ENCODE results near the gene IGF1R.

IGF1R gene

DNA sequence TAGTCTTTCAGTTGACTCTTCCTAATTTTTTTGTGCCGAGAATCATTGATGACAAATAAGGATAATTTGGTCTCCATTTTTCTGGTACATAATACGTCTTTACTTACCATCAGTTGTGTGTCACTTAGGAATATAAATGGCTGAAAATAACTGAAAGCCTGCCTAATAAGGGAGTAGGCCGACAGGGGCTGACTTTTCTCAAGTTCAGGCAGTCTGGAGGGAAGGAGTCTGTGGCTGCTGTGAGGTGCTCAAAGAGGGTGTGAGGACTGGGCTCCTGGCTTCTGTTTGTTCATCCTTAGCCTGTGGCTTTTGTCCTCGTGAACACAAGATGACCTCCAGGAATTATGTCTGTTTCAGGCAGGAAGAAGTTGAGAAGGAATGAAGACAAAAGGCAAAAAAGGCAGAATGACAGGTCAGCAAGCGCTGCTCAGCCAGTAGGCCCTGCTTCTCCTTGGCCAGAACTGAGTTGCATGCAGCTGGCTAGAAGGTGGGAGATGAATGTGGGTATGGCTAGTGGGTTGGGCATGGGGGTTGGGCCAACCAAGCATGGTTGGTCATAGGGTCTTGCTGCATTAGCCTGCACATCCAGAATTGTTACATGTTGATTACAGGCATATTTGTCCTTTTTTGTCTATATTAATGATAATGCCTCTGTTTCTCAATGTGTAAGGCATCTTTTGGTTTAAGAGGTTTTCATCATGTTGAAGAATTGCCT is 29.2 kb downstream of the IGF1R start:
- no peaks in the 10 kb centered on the region for H3K27me3 ChIP-seq (ENCODE audit: insufficient read depth, low read depth)
- no peaks in the 10 kb centered on the region for H3K36me3 ChIP-seq (ENCODE audit: insufficient read depth)
- no peak overlapping the region for H3K27ac ChIP-seq
- H2AFZ ChIP-seq (ENCODE audit: low read depth) = no peak overlapping the region
- TF ChIP-seq CTCF (conservative IDR thresholded peaks at IDR 0.05; ENCODE audit: low read depth, low read length) = no peak
- no peaks in the 10 kb centered on the region for H3K4me1 ChIP-seq (ENCODE audit: low read depth, poor library complexity, severe bottlenecking)
- no peak overlapping the region for H3K4me2 ChIP-seq
- no peak overlapping the region for H3K9ac ChIP-seq
- H3K79me2 ChIP-seq (ENCODE audit: insufficient read depth, low read depth) = peaks cover 79% of the 10 kb centered on the region; the same call in 1 of the 2 replicates
- no peaks in the 10 kb centered on the region; the same call in 1 of the 2 replicates for H4K20me1 ChIP-seq (ENCODE audit: insufficient read depth)
- no peak overlapping the region for H3K4me3 ChIP-seq (IDR thresholded peaks at IDR 0.05; ENCODE audit: insufficient read depth, low read depth, low read length)

DNA sequence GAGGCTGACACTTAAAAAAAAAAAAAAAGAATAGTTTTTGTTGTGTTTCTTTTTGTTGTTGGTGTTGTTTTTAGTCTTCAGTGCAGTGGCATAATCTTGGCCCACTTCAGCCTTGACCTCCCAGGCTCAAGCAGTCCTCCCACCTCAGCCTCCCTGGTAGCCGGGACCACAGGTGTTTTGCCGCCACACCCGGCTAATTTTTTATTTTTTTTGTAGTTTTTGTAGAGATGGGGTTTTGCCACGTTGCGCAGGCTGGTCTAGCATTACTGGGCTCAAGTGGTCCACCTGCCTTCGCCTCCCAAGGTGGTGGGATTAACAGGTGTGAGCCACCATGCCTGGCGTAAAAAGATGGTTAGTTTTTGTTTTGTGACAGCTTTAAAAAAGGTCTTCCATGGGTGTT is 30.1 kb downstream of the IGF1R start:
- Histone ChIP-seq H3K27me3 (ENCODE audit: insufficient read depth, low read depth) (no peaks in the 10 kb centered on the region), H3K27ac (no peak overlapping the region), H3K4me2 (no peak overlapping the region), H4K20me1 (ENCODE audit: insufficient read depth) (no peaks in the 10 kb centered on the region; the same call in 1 of the 2 replicates), H3K4me1 (ENCODE audit: low read depth, poor library complexity, severe bottlenecking) (no peaks in the 10 kb centered on the region), H3K36me3 (ENCODE audit: insufficient read depth) (no peaks in the 10 kb centered on the region), H2AFZ (ENCODE audit: low read depth) (no peak overlapping the region), H3K4me3 (IDR thresholded peaks at IDR 0.05; ENCODE audit: insufficient read depth, low read depth, low read length) (no peak overlapping the region), H3K9ac (no peak overlapping the region), H3K79me2 (ENCODE audit: insufficient read depth, low read depth) (peaks cover 73% of the 10 kb centered on the region; the same call in 1 of the 2 replicates)
- TF ChIP-seq CTCF (conservative IDR thresholded peaks at IDR 0.05; ENCODE audit: low read depth, low read length) = no peak

DNA sequence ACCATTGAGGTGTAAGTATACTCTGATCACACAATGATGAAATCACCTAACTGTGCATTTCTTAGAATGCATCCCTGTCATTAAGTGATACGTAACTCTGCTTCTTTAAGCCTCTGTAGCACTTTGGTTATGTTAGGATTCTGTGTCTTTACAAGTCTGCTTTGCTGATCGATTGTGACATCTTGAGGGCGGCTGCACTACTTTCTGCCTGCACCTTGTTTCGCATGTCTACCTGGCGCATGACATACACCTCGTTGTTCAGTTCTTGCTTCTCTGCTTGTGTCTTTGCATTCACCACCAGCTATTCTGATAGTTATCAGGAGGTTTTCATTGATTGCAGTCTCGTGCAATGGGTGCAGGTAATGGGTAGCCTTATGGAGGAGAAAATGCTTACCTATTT is 32.7 kb downstream of the IGF1R start:
- H3K79me2 ChIP-seq (ENCODE audit: insufficient read depth, low read depth) = peaks cover 84% of the 10 kb centered on the region
- no peaks in the 10 kb centered on the region for H3K36me3 ChIP-seq (ENCODE audit: insufficient read depth)
- no peak overlapping the region for H3K27ac ChIP-seq
- H3K9ac ChIP-seq = no peak overlapping the region
- no peak overlapping the region for H3K4me3 ChIP-seq (IDR thresholded peaks at IDR 0.05; ENCODE audit: insufficient read depth, low read depth, low read length)
- no peak overlapping the region for H2AFZ ChIP-seq (ENCODE audit: low read depth)
- no peak overlapping the region for H3K4me2 ChIP-seq
- TF ChIP-seq CTCF (conservative IDR thresholded peaks at IDR 0.05; ENCODE audit: low read depth, low read length) = no peak
- H4K20me1 ChIP-seq (ENCODE audit: insufficient read depth) = no peaks in the 10 kb centered on the region; the same call in 1 of the 2 replicates
- H3K27me3 ChIP-seq (ENCODE audit: insufficient read depth, low read depth) = no peaks in the 10 kb centered on the region
- no peaks in the 10 kb centered on the region for H3K4me1 ChIP-seq (ENCODE audit: low read depth, poor library complexity, severe bottlenecking)

DNA sequence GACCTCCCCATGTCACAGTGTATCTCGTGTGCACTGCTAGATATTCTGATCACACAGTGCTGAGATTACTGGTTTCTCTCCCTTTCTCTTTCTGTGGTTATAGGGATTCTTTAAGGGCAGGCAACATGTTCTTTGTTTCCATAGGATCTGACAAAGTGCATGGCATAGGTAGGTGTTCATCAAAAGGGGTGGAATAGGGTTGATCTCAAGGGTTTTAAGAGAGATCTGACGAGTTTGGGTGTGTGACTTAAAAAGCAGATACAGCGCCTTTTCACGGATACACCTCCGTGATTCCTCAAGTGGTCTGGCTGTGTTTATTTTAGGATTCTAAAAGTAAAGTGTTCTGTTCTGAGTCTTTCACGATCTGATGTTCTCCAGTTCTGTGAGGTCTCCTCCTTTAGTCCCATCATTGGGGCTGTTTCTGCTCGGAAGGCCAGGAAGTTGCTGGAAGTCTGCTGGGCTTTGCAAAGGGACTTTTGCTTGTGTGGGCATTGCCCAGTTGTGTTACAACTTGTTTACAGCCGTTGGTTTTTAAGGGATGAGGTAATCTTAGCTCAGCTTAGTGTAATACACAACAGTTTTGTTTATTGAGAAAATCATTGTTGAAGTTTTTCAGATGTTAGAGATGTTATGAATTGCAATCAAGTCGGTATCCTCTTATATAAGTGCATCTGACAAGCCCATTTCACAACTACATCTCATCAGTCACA is 34.8 kb downstream of the IGF1R start:
- H3K79me2 ChIP-seq (ENCODE audit: insufficient read depth, low read depth) = peaks cover 83% of the 10 kb centered on the region

More for the DNA sequence above, 34.8 kb downstream of the IGF1R start:
- peaks cover 17% of the 10 kb centered on the region for H3K4me1 ChIP-seq (ENCODE audit: low read depth, poor library complexity, severe bottlenecking)
- no peak overlapping the region for H2AFZ ChIP-seq (ENCODE audit: low read depth)
- TF ChIP-seq CTCF (conservative IDR thresholded peaks at IDR 0.05; ENCODE audit: low read depth, low read length) = no peak
- no peak overlapping the region for H3K9ac ChIP-seq
- no peak overlapping the region for H3K4me3 ChIP-seq (IDR thresholded peaks at IDR 0.05; ENCODE audit: insufficient read depth, low read depth, low read length)
- no peaks in the 10 kb centered on the region for H3K36me3 ChIP-seq (ENCODE audit: insufficient read depth)
- H3K4me2 ChIP-seq = no peak overlapping the region
- H3K27me3 ChIP-seq (ENCODE audit: insufficient read depth, low read depth) = no peaks in the 10 kb centered on the region
- no peak overlapping the region for H3K27ac ChIP-seq
- H4K20me1 ChIP-seq (ENCODE audit: insufficient read depth) = no peaks in the 10 kb centered on the region

All from KMS-11 (cell line).